ENCODE data around the gene FITM1.

- TF ChIP-seq BHLHE40 (IDR thresholded peaks at IDR 0.05; ENCODE audit: borderline replicate concordance) (no peak), SP1 (IDR thresholded peaks at IDR 0.05) (no peak), LEF1 (IDR thresholded peaks at IDR 0.05; ENCODE audit: borderline replicate concordance) (no peak), ZNF384 (IDR thresholded peaks at IDR 0.05) (no peak), ELF4 (IDR thresholded peaks at IDR 0.05) (no peak), SUZ12 (IDR thresholded peaks at IDR 0.05) (no peak)
These were observed 42.4 kb upstream of the FITM1 start for GRCh38 chr14:24088095-24088494.
